ENCODE data around the gene ME3.

GRCh38 chr11:86447763-86448480 lies 224.5 kb downstream of the ME3 start:
- TF ChIP-seq CTCF (IDR thresholded peaks at IDR 0.05) (no peak), POLR2A (IDR thresholded peaks at IDR 0.05) (no peak)

All from right lobe of liver (tissue), 4 donors.